Neural cell (in vitro differentiated cells): Measurements from ENCODE around the gene TMEFF1. TPM values are rescaled to one million over a fixed set of nuclear protein-coding genes. Genes with fewer than 3 reads are reported as not detected.
A peak's percentile ranks its signal among the peaks of the same experiment; 100 is the strongest.

Experiments
- H2AFZ ChIP-seq: fragments of 200-600, 300-800 bp; sonication (generic), shearing (Covaris generic); 2 replicates; pipeline ENCODE4 v1.6.0; 2014; ENCODE audit warnings: low read depth, mild to moderate bottlenecking, antibody characterized with exemption, low read length, moderate library complexity
- H3F3A ChIP-seq: fragments of 200-600 bp; shearing (Covaris generic); 2 replicates; pipeline ENCODE4 v1.6.1; 2016; ENCODE audit warnings: mild to moderate bottlenecking, moderate library complexity, mixed read lengths, antibody characterized with exemption, low read length; ENCODE audit not compliant: insufficient read depth, poor library complexity, severe bottlenecking
- H3K27ac ChIP-seq: fragments of 200-600, 300-800 bp; sonication (generic), shearing (Covaris generic); 2 replicates; pipeline ENCODE4 v1.5.1; 2014; ENCODE audit warnings: mild to moderate bottlenecking, low read length, moderate library complexity
- H3K27me3 ChIP-seq: fragments of 300-800, 200-600 bp; sonication (generic), shearing (Covaris generic); 2 replicates; pipeline ENCODE4 v1.6.0; 2014; ENCODE audit warnings: mild to moderate bottlenecking, low read depth, low read length, moderate library complexity; ENCODE audit not compliant: insufficient read depth
- H3K36me3 ChIP-seq: fragments of 300-800, 200-600 bp; sonication (generic), shearing (Covaris generic); 2 replicates; pipeline ENCODE4 v1.5.1; 2014; ENCODE audit warnings: mild to moderate bottlenecking, antibody characterized with exemption, low read length, moderate library complexity; ENCODE audit not compliant: insufficient read depth
- H3K4me2 ChIP-seq: fragments of 300-800, 200-600 bp; sonication (generic), shearing (Covaris generic); 2 replicates; pipeline ENCODE4 v1.6.0; 2014; ENCODE audit warnings: mild to moderate bottlenecking, low read length
- H3K4me3 ChIP-seq: fragments of 300-800, 200-600 bp; sonication (generic), shearing (Covaris generic); 2 replicates; pipeline ENCODE4 v1.5.1; 2014; ENCODE audit warnings: mild to moderate bottlenecking, low read length, moderate library complexity
- H3K79me2 ChIP-seq: fragments of 200-600 bp; shearing (Covaris generic); replicated peaks from 2 replicates; pipeline ENCODE4 v1.6.0; 2014; ENCODE audit warnings: mild to moderate bottlenecking, low read length, moderate library complexity; ENCODE audit not compliant: insufficient read depth
- H3K9ac ChIP-seq: fragments of 300-800, 200-600 bp; sonication (generic), shearing (Covaris generic); 2 replicates; pipeline ENCODE4 v1.6.1; 2016; ENCODE audit warnings: mild to moderate bottlenecking, low read length, mixed read lengths
- H3K9me2 ChIP-seq: fragments of 200-600 bp; shearing (Covaris generic); 2 replicates; pipeline ENCODE4 v1.6.1; 2016; ENCODE audit warnings: mild to moderate bottlenecking, low read length, mixed read lengths; ENCODE audit not compliant: insufficient read depth
- H3K9me3 ChIP-seq: fragments of 200-600, 300-800 bp; sonication (generic), shearing (Covaris generic); 2 replicates; pipeline ENCODE4 v1.6.1; 2016; ENCODE audit warnings: mild to moderate bottlenecking, mixed run types, low read length, moderate library complexity, mixed read lengths
- H4K20me1 ChIP-seq: fragments of 200-600 bp; shearing (Covaris generic); 2 replicates; pipeline ENCODE4 v1.6.1; 2016; ENCODE audit warnings: mild to moderate bottlenecking, mixed run types; ENCODE audit not compliant: insufficient read depth
- EP300 ChIP-seq: fragments of 450-650 bp; conservative IDR thresholded peaks from 2 replicates; pipeline ENCODE4 v1.6.1; 2014; ENCODE audit warnings: antibody characterized with exemption, mild to moderate bottlenecking, moderate library complexity; ENCODE audit not compliant: poor library complexity, severe bottlenecking
- EZH2 ChIP-seq: fragments of 200-600, 300-800 bp; shearing (Covaris generic), sonication (generic); IDR thresholded peaks from 2 replicates; pipeline ENCODE4 v1.6.1; 2014; ENCODE audit warnings: antibody characterized with exemption, low read length, borderline replicate concordance, mild to moderate bottlenecking; ENCODE audit not compliant: insufficient read depth, poor library complexity, severe bottlenecking
- MXI1 ChIP-seq: fragments of 450-650 bp; conservative IDR thresholded peaks from 2 replicates; pipeline ENCODE4 v1.6.1; 2014; ENCODE audit warnings: antibody characterized with exemption, mild to moderate bottlenecking; ENCODE audit not compliant: poor library complexity, severe bottlenecking
- POLR2AphosphoS5 ChIP-seq: IDR thresholded peaks from 2 replicates; pipeline ENCODE4 v1.6.1; 2012
- RAD21 ChIP-seq: fragments of 450-650 bp; conservative IDR thresholded peaks from 2 replicates; pipeline ENCODE4 v1.6.1; 2014; ENCODE audit warnings: antibody characterized with exemption, mild to moderate bottlenecking, moderate library complexity
- REST ChIP-seq: IDR thresholded peaks from 2 replicates; pipeline ENCODE4 v1.6.1; 2012; ENCODE audit warnings: borderline replicate concordance
- SMC3 ChIP-seq: fragments of 450-650 bp; conservative IDR thresholded peaks from 2 replicates; pipeline ENCODE4 v1.6.1; 2014; ENCODE audit warnings: antibody characterized with exemption, mild to moderate bottlenecking, moderate library complexity; ENCODE audit not compliant: poor library complexity
- TAF1 ChIP-seq: IDR thresholded peaks from 2 replicates; pipeline ENCODE4 v1.6.1; 2012; ENCODE audit warnings: low read depth
- polyA minus RNA-seq: library from RNA; depleted of rRNA, polyadenylated mRNA; stranded (reverse); fragments of >200 nt; gene quantifications from 2 replicates; pipeline ENCODE4 v1.2.3, GENCODE V29; 2014
- polyA plus RNA-seq: library from polyadenylated mRNA; depleted of rRNA; stranded (reverse); fragments of >200 nt; gene quantifications from 2 replicates; pipeline ENCODE4 v1.2.3, GENCODE V29; 2014
- TF ChIP-seq, protein P1 (sequence below): fragments of 450-650 bp; IDR thresholded peaks from 2 replicates; pipeline ENCODE4 v1.5.1; 2014; ENCODE audit warnings: antibody characterized with exemption, mild to moderate bottlenecking, moderate library complexity; ENCODE audit not compliant: poor library complexity, severe bottlenecking

Gene TMEFF1, protein sequence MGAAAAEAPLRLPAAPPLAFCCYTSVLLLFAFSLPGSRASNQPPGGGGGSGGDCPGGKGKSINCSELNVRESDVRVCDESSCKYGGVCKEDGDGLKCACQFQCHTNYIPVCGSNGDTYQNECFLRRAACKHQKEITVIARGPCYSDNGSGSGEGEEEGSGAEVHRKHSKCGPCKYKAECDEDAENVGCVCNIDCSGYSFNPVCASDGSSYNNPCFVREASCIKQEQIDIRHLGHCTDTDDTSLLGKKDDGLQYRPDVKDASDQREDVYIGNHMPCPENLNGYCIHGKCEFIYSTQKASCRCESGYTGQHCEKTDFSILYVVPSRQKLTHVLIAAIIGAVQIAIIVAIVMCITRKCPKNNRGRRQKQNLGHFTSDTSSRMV
- polyA plus RNA-seq, result 273 and 295 TPM in 2 replicates
- 193 and 231 TPM in 2 replicates for polyA minus RNA-seq

DNA sequence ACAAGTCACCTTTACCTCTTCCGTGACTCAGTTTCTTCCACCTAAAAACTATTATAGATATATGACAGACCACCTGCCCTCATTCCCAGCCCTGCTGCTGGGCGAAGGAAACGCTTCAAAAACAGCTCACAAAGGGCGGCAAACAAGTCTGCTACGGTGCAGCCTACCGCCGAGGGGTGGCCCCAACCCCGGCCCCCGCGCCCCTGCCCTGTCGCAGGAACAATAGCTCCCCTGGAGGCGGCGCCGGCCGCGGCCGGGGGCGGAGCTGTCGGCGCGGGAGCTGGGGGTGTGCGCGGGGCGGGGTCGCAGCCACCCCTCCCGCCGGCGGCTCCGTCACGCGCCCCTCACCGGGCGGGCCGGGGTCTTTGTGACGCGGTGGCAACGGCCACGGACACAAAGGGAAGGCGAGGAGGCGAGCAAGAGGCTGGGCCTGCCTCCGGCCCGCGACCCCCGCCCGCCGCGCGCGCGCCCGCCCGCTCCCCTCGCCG lies at the start of gene TMEFF1:
TSS of gene TMEFF1 (plus strand) at position 362 of the 488 bp plus-strand sequence. CDS start 396 bp downstream, outside the sequence.
- H2AFZ ChIP-seq, result peak within 1 kb of the TSS; percentile 56
- H3K4me3 ChIP-seq, result peak within 1 kb of the TSS; percentile 100
- H3K27me3 ChIP-seq, result no peaks in the 10 kb centered on the region
- H4K20me1 ChIP-seq, result no peaks in the 10 kb centered on the region
- H3K4me2 ChIP-seq, result peak within 1 kb of the TSS; percentile 55
- no peaks in the 10 kb centered on the region for H3K36me3 ChIP-seq
- H3K27ac ChIP-seq, result peak within 1 kb of the TSS; percentile 82
- peak within 1 kb of the TSS; percentile 97 for H3K9ac ChIP-seq
- peak; percentile 82 for TF ChIP-seq POLR2AphosphoS5
- no peak for TF ChIP-seq EZH2
- no peak for TF ChIP-seq REST
- TF ChIP-seq, protein P1, sequence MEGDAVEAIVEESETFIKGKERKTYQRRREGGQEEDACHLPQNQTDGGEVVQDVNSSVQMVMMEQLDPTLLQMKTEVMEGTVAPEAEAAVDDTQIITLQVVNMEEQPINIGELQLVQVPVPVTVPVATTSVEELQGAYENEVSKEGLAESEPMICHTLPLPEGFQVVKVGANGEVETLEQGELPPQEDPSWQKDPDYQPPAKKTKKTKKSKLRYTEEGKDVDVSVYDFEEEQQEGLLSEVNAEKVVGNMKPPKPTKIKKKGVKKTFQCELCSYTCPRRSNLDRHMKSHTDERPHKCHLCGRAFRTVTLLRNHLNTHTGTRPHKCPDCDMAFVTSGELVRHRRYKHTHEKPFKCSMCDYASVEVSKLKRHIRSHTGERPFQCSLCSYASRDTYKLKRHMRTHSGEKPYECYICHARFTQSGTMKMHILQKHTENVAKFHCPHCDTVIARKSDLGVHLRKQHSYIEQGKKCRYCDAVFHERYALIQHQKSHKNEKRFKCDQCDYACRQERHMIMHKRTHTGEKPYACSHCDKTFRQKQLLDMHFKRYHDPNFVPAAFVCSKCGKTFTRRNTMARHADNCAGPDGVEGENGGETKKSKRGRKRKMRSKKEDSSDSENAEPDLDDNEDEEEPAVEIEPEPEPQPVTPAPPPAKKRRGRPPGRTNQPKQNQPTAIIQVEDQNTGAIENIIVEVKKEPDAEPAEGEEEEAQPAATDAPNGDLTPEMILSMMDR, result peak; percentile 53
- no peaks in the 10 kb centered on the region for H3K9me2 ChIP-seq
- H3K79me2 ChIP-seq, result peaks cover 36% of the 10 kb centered on the region
- H3K9me3 ChIP-seq, result no peaks in the 10 kb centered on the region
- H3F3A ChIP-seq, result no peaks in the 10 kb centered on the region

- no peaks in the 10 kb centered on the region for H3K9me3 ChIP-seq
These were observed 47.2 kb upstream of the TMEFF1 start for GRCh38 chr9:100425758-100426157.

More at GRCh38 chr9:100425758-100426157, 47.2 kb upstream of the TMEFF1 start:
- H3K9me2 ChIP-seq, result no peaks in the 10 kb centered on the region
- TF ChIP-seq EP300, result no peak
- no peak for TF ChIP-seq TAF1
- TF ChIP-seq, protein P1, result no peak
- no peak for TF ChIP-seq POLR2AphosphoS5
- no peak for TF ChIP-seq EZH2
- TF ChIP-seq RAD21, result no peak
- TF ChIP-seq SMC3, result no peak
- no peak for TF ChIP-seq REST
- no peak for TF ChIP-seq MXI1
- H3K27me3 ChIP-seq, result no peaks in the 10 kb centered on the region
- H3F3A ChIP-seq, result peaks cover 5% of the 10 kb centered on the region
- no peak overlapping the region for H3K4me2 ChIP-seq
- peaks cover 30% of the 10 kb centered on the region for H3K79me2 ChIP-seq
- H3K9ac ChIP-seq, result no peak overlapping the region
- no peak overlapping the region for H3K4me3 ChIP-seq
- H3K36me3 ChIP-seq, result no peaks in the 10 kb centered on the region
- no peak overlapping the region for H2AFZ ChIP-seq
- no peaks in the 10 kb centered on the region for H4K20me1 ChIP-seq
- H3K27ac ChIP-seq, result no peak overlapping the region
